ENCODE measurements around the gene ZNF652. TPM values are rescaled to one million over a fixed set of nuclear protein-coding genes. Genes with fewer than 3 reads are reported as not detected.
"Not testable (repeated sequence)": the region's sequence is repeated elsewhere in the genome, so short reads cannot be mapped to it uniquely, and the experiment has no call there.

Gene ZNF652
- total and polyA plus RNA-seq, 11 donors, result 7.2 to 24.5 (median 20.3) TPM

- Histone ChIP-seq H3K27ac (no peak overlapping the region), H3K36me3 (peaks cover 0 to 27% (median 0%) of the 10 kb centered on the region in 9 donors), H3K27me3 (no peaks in the 10 kb centered on the region), H3K4me3 (no peak overlapping the region), H3K4me1 (no peaks in the 10 kb centered on the region), H3K9me3 (no peaks in the 10 kb centered on the region)
- DNase-seq (no peak), ATAC-seq (peak in 2 of 4 donors; percentile 41 to 45)
- intact Hi-C loops (cut with DNase I), result loop anchor here in 9 of 10 donors (2.0 to 10.0 kb wide), 7 partner anchors 64 to 114 kb away; no protein-coding TSS in a partner anchor
- TF ChIP-seq POLR2A (IDR thresholded peaks at IDR 0.05), result no peak
- TF ChIP-seq, protein P1, sequence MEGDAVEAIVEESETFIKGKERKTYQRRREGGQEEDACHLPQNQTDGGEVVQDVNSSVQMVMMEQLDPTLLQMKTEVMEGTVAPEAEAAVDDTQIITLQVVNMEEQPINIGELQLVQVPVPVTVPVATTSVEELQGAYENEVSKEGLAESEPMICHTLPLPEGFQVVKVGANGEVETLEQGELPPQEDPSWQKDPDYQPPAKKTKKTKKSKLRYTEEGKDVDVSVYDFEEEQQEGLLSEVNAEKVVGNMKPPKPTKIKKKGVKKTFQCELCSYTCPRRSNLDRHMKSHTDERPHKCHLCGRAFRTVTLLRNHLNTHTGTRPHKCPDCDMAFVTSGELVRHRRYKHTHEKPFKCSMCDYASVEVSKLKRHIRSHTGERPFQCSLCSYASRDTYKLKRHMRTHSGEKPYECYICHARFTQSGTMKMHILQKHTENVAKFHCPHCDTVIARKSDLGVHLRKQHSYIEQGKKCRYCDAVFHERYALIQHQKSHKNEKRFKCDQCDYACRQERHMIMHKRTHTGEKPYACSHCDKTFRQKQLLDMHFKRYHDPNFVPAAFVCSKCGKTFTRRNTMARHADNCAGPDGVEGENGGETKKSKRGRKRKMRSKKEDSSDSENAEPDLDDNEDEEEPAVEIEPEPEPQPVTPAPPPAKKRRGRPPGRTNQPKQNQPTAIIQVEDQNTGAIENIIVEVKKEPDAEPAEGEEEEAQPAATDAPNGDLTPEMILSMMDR (IDR thresholded peaks at IDR 0.05), result peak; percentile 60 to 83 (median 72)
- WGBS, 4 donors, result 53 to 63% (median 57%) methylated on average over 4 of the region's 4 CpGs
Observed at GRCh38 chr17:49290690-49291359, 71.2 kb downstream of the ZNF652 start.

GRCh38 chr17:49288388-49288787, 73.7 kb downstream of the ZNF652 start:
- Histone ChIP-seq H3K27me3 (no peaks in the 10 kb centered on the region), H3K36me3 (peaks cover 0 to 23% (median 0%) of the 10 kb centered on the region in 9 donors), H3K27ac (no peak overlapping the region), H3K4me1 (no peaks in the 10 kb centered on the region), H3K4me3 (no peak overlapping the region), H3K9me3 (no peaks in the 10 kb centered on the region)
- DNase-seq (no peak), ATAC-seq (no peak)
- 81 to 96% (median 87%) methylated on average over 1 of the region's 1 CpG for WGBS, 4 donors
- intact Hi-C loops (cut with DNase I), result loop anchor here in 3 of 10 donors (5.0 kb wide), 2 partner anchors 61 to 106 kb away; no protein-coding TSS in a partner anchor
- TF ChIP-seq POLR2A (IDR thresholded peaks at IDR 0.05), result no peak
- TF ChIP-seq, protein P1 (IDR thresholded peaks at IDR 0.05), result no peak

DNA sequence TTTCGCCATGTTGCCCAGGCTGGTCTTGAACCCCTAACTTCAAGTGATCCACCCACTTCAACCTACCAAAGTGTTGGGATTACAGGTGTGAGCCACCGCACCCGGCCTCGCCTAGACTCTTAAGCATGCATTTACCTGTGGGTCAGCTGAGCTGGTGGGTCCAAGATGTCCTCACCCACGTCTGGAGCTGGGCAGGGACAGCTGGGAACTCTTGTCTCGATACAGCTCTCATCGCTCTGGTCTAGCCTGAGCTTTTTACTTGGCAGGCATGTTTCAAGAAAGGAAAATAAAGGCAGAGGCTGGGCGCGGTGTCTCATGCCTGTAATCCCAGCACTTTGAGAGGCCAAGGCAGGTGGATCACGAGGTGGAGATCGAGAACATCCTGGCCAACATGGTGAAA, 74.6 kb downstream of the ZNF652 start:
- Histone ChIP-seq H3K27ac (no peak overlapping the region), H3K27me3 (no peaks in the 10 kb centered on the region), H3K36me3 (peaks cover 0 to 16% (median 0%) of the 10 kb centered on the region in 9 donors), H3K9me3 (no peaks in the 10 kb centered on the region), H3K4me3 (no peak overlapping the region), H3K4me1 (no peaks in the 10 kb centered on the region)
- 96 to 98% (median 97%) methylated on average over 11 of the region's 11 CpGs for WGBS, 4 donors
- ATAC-seq, result no peak
- no peak for DNase-seq
- TF ChIP-seq POLR2A (IDR thresholded peaks at IDR 0.05), result no peak
- TF ChIP-seq, protein P1 (IDR thresholded peaks at IDR 0.05), result no peak
- intact Hi-C loops (cut with DNase I), result loop anchor here in 3 of 10 donors (5.0 kb wide), 2 partner anchors 60 to 105 kb away; no protein-coding TSS in a partner anchor

DNA sequence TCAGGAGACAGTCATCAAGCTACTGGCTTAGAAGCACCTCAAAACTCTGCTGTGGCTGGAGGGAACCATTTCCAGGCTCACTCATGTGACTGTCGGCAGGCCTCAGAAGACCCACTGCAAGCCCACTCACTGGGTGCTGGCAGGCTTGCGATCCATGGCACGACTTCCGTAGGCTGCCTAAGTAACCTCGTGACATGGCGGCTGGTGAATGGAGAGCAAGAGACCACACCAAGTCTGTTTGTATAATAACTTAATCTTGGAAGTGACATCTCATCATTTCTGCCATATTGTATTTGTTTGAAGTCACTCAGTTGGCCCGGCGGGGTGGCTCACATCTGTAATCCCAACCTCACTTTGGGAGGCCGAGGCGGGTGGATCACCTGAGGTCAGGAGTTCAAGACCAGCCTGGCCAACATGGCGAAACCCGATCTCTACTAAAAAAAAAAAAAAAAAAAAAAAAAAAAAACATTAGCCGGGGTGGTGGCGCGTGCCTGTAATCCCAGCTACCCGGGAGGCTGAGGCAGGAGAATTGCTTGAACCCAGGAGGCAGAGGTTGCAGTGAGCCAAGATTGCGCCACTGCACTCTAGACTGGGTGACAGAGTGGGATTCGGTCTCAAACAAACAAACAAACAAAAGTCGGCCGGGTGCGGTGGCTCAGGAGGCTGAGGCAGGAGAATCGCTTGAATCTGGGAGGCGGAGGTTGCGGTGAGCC, 75.6 kb downstream of the ZNF652 start:
- WGBS, 4 donors, result 88 to 97% (median 95%) methylated on average over 18 to 24 of the region's 24 CpGs
- not testable (repeated sequence) for DNase-seq

More for the DNA sequence above, 75.6 kb downstream of the ZNF652 start:
- H3K27me3 ChIP-seq, H3K9me3 ChIP-seq, H3K4me1 ChIP-seq, H3K4me3 ChIP-seq, ATAC-seq, H3K27ac ChIP-seq: not testable (repeated sequence)
- intact Hi-C loops (cut with DNase I), result loop anchor here in 3 of 10 donors (5.0 kb wide), 2 partner anchors 59 to 104 kb away; no protein-coding TSS in a partner anchor
- H3K36me3 ChIP-seq, result peaks cover 0 to 11% (median 0%) of the 10 kb centered on the region in 9 donors
